Inferior parietal cortex (tissue), 1 donor: ENCODE data around the gene SPECC1.
"Not testable (repeated sequence)": the region's sequence is repeated elsewhere in the genome, so short reads cannot be mapped to it uniquely, and the experiment has no call there.

ENCODE experiments used
- DNase-seq: peaks from one replicate; pipeline ENCODE4 v3.0.0-alpha.2; 2016; ENCODE audit errors: extremely low spot score

Gene SPECC1

DNA sequence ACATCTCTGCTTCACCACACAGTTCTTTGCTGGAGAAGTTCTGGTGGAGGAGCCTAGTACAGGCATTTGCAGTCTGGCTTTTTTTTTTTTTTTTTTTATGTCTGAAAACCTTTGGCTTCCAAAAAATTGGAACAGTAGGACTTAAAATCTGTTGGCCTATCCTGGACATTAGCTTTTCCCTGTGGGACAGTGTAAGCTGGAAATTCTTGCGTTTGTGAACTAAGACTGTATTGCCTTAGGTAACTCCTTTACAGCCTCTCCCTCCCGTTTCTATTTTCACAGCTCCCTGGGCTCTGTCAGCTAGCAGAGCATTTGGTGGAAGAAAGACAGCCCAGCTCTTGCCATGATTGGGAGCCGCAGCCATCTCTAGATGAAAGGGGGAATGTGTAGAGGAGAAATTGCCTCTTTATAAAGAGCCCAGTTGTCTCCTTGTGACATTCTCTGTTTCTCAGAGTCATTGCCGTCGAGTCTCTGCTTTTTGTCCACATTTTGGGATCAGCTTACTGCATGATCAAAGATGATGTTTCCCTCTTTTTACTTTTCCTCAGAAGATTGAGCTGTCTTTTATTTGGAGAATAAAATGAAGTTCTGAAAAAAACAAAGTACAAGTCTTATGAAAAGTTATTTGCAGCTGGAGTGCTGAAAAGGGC, 227.5 kb downstream of the SPECC1 start:
- no peak for DNase-seq

DNA sequence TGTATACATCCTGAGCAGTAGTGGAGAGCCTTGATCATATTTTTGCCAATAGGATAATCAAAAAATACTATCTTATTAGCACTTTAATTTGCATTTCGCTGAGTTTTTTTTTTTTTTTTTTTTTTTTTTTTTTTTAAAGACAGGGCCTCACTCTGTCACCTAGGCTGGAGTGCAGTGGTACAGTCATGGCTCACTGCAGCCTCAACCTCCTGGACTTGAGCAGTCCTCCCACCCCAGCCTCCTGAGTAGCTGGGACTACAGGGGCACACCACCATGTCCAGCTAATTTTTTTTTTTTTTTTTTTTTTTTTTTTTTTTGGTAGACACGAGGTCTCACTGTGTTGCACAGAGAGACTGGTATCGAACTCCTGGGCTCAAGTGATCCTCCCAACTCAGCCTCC, 230.6 kb downstream of the SPECC1 start:
- DNase-seq: not testable (repeated sequence)

DNA sequence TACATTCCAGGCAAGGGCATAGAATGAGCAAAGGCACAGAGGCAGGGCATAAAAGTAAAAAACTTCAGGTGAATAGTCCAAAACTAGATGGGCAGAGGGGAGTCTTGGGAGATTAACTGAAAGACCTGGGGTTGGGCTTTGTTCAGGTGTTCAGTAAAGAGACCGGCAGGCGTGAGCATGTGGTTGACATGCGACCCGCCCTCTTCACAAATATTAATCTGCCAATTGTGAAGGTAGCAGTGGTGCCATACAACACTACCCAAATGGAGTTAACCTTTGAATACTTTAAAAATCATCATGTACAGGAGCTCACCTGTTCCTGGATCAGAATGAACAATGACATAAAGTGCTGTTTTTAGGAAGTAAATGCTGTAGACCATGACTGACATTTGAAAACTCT, 232.7 kb downstream of the SPECC1 start:
- no peak for DNase-seq

DNA sequence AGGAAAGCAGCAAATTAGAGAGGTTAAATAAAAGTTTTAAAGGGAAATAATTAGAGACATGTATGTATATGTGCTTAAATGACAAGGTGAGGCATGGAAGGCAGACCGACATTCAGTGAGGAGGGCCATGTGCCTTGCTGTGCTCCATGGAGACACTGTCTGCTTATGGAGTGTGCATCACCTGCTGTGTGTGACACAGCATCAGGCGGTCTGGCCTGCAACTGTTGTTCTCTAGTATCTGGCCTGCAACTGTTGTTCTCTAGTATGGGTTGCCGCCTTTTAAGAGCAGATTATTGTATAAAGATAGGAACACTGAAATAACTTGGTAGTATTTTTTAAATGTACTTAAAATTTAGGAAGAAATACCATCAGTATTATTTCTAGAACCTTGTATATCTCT, 233.1 kb downstream of the SPECC1 start:
- no peak for DNase-seq

DNA sequence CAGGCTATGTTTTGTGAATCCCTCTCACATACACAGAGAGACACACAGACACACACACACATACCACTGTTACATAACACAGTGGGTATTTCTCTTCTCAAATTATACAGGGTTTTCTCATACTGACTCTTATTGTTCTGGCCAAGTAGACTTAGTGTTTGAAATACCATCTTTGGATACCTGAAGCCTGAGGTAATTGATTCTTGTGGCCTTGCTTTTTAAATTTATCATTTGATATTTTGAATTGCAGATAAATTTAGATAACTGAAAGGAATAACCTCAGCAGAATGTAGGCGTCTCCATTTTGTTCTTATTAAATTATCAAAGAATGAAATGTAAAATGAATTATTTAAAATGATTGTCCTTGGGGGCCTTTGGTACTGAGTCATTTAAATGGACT, 234.4 kb downstream of the SPECC1 start:
- no peak for DNase-seq

DNA sequence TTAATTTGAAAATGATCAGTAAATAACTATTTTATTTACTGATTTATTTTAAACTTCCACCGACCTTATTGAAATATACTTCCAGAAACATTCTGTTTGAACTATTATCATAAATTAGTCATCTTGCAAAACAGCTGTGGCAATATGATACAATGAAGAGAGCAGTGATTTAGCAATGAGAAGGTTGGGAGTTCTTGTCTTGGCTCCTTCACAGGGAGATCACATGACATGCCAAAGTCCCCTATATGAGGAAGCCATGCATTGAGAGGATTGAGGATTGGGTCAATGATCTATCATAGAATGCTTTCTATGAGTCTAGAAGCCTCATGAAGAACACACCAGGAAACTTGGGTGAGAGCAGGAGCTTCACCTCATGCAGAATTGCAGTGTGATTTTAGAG, 235.5 kb downstream of the SPECC1 start:
- no peak for DNase-seq

DNA sequence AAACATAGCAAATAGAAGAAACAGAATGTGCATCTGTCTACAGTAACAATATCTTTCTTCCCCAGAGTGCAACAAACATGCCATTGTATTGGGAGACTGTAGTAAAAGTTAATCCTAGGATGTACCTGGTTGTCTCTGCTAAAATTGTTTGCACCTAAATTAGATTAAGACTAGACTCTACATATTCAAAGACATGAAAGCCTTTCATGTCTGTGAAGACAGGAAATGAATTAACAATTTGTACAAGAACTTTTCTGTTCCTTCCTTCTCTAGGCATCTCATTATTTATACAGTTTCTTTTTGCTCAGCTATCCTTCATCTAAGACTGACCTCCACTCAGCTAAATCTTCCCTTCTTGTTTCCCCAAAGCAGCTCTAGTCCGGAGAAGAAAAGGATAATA, 237.5 kb downstream of the SPECC1 start:
- no peak for DNase-seq

DNA sequence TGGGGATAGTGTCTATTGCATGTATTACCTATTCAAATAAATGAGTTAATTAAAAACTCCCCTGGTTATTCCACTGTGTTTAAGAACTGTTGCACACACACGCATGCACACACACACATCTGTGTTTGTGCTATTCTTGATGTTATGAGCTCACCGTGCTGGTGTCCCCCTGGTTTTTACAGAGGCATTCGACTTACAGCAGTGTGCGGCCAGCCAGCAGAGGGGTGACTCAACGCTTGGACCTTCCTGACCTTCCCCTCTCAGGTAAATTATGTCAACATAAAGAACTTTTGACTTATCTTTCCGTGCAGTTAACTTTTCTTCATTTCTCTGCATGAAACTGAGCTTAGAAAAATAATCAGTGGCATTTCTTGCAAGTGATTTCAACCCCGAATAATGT, 244.2 kb downstream of the SPECC1 start:
- no peak for DNase-seq

DNA sequence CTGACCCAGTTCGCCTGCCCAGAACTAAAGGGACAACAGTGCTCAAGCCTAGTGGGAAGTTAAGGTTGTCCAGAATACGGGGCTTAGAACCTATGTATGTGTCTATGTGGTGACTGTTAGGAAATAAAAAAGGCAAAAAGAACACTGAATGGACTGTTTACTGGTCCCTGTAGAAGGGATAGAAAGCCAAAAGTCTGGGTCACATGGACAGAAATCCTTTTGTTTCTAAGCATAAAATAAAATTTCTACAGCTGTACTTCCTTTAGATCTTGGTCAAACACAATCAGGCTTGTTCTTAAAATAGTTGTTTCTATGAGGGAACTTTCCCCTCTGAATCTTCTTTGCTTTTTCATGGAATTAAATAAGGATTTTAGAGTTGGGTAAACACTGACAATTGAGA, 245.4 kb downstream of the SPECC1 start:
- no peak for DNase-seq

DNA sequence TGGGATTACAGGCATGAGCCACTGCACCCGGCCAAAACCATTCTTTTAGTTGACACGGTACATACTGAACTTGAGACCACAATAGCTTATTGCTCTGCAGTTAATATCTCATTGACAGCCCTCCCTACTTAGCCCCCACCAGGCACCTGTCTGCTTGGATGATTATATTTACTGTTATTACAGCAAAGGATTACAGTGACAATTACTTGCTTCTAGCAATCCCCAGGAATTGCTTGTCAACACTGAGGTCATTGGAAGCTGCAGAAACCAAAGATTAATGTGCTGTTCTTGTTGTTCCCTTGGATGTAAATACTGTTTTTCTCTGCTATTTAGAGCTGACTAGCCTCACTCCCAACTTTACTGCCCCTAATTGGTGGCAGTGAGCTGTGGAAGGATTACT, 247.0 kb downstream of the SPECC1 start:
- DNase-seq: no peak

DNA sequence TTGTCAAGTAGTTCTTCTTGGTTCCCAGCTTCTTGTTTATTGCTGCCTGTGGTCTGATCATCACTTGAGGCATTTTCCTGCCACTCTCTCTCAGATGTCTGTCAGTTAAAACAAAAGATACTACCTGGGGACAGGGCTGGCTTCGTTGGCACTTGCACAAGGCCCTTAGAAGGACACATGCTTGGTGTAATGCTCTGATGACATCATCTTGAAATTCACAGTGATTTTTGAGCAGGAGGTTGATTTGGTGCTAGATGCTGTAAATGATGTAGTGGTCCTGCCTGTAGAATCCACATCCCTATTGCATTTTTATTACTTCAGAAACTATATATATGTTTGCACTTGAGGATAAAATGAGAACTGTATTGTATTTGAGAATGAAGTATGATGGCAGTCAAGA, 247.8 kb downstream of the SPECC1 start:
- no peak for DNase-seq

DNA sequence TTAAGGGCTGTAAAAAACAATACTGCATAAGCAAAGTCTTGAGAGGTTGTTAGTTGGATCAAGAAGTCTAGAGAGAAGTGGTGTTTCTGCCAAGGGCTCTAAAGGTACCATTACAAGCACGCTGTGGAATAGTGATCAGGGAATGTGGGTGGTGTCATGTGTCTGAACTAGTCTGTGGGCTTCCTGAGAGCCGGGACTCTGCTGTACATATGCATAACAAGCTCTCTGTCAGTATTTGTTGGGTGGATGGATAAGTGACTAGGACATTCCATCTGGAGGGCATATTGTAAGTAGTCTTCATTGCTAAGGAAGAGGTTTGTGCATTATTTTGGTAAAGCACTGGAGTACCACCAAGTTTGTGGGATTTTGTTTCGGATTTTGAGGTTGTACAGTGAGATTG, 248.6 kb downstream of the SPECC1 start:
- no peak for DNase-seq

DNA sequence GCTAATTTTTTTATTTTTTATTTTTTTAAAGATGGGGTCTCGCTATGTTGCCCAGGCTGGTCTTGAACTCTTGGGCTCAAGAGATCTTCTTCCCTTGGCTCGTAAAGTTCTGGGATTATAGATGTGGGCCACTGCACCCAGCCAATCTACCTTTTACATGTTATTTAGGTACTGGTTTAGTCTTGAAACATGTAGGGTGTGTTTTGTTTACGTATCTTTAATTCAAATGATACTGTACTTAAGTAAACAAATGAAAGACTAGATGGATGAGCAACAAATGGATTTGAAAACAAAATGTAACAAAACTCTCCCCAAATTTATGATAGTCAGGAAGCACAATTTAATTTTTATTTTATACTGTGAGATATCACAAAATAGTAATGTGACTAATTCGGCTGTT, 250.5 kb downstream of the SPECC1 start:
- DNase-seq: no peak

DNA sequence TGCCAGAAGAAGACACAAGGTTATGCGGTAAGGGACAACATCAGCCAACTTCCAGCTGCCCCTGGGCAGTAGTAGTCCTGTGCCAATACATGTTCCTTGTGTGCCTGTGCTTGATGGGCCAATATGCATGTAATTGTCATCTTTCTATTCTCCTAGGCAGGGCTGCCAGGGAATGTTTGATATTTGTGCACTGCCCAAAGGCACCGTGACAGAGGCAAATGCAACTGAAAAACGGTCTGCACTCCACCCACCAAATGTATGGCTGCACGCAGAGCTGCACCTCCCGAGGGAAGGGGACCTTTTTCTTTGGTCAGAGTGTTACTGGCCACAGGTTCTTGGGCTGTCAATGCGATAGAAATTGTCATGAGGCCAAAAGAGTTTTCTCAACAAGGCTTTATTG, 251.1 kb downstream of the SPECC1 start:
- no peak for DNase-seq

DNA sequence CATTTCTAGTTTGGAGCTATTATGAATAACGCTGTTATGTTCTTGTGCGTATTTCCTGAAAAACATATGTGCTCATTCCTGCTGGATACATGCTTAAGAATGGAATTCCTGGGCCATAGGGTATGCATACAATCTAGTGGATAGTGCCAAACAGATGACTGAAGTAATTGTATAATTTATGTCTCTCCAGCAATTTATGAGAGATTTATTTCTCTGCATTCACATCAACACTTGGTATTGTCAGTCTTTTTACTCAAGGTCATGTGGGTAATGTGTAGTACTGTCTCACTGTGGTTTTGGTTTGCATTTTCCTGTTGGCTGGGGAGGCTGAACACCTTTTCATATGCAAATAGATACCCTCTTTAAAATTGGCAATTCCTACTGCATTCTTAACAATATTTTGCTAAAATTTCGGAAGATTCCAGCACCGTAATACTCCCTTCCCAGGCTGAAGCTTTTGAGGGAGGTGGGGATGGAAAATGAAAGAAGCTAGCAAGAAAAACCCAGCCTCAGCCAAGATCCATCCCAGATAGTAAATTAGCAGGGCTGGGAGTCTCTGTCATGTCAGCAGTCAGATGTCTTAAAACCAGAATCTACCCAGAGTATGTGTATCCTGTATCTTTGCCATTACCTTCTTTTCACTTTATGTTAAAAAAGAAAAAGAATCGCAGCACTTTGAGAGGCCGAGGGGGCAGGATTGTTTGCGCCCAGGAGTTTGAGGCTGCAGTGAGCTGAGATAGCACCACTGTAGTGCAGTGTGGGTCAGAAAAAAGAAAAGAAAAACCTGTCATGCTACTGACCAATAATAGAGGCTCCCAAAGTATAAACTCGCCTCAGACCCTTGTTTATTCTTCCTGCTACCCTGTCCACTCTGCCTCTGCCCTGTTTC, 253.3 kb downstream of the SPECC1 start:
- DNase-seq: no peak

DNA sequence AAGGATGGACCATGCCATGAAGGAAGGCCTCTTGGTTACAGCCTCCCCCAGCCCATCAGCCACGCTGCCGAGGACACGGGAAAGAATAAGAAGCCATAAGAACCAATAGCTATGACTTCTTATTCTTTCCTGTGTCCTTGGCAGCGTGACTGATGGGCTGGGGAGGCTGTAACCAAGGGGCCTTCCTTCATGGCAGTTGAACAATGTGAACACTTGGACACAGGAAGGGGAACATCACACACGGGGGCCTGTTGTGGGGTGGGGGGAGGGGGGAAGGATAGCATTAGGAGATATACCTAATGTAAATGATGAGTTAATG, 253.9 kb downstream of the SPECC1 start:
- not testable (repeated sequence) for DNase-seq

DNA sequence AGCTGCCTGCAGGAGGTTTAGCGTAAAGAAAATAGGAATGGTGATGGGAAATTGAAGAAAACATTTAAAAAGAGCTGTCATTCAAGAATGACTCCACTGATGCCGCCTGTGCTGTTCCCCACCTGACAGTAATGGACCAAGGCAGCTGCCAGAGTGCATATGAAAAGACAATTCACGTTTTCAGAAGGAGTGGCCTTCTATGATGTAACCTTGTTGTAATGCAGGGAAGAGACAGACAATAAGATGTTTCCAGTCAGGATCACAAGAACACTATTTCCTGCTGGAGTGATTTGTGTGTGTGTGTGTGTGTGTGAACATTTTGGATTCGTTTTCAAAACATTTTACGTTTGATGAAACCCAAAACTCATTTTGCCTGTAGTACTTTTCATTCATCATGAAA, 254.4 kb downstream of the SPECC1 start:
- DNase-seq: no peak

DNA sequence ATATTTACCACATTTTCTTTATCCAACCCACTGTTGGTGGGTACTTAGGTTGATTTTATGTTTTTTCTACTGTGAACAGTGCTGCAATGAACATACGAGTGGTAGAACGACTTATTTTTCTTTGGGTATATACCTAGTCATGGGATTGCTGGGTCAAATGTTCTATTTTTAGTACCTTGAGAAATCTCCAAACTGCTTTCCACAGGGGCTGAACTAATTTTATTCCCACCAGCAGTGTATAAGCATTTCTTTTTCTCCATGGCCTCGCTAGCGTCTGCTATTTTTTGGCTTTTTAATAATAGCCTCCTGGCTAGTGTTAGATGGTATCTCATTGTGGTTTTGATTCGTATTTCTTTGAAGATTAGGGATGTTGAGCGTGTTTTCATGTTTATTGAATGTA, 255.8 kb downstream of the SPECC1 start:
- DNase-seq: no peak

DNA sequence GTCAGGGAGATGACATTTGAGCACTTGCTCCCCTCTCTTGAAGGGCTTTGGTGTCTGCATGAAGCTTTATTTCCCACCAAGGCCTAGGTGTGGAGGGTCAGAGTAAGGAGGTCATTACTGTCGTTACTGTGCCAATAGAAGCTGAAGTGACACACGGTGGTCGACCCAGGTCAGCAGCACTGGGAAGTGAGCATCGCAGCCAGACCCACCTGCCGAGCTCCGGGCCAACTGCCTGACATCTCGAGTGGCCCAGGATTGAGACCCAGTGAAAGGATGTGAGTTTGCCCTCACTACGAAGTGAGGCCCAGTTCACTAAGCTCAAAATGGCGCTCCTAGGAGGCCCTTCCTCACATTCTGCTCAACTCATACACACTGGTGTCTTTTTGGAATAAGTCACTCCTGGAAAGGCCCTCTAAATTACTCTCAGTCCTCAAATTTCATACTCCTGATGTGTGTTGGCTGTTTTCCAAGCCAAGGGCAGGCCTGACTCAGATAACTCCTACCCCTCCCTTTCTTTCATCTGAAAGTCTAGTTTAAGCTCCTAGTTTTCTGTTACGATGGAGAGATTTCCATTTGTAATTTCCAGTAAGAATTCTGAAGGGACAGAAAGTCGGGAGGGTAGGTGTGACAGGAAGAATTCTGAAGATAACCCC, 257.8 kb downstream of the SPECC1 start:
- no peak for DNase-seq

DNA sequence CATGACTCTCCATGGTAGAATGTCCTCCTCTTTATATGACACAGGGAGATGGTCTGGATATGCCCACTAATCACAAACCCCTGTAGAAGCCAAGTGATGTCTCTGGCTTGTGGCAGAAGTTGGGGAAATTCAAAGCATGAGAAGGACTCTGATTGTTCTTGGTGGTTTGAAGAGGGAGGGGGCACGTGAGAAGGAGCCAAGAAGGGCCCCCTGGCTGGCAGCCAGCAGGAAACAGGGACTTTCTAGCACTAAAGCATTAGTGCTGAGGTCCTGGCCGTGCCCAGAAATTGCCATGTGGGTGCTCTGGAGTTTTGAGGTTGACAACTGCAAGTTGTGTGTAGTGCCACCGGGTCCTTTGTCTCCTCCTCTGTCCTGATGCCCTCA, 258.3 kb downstream of the SPECC1 start:
- DNase-seq: no peak

DNA sequence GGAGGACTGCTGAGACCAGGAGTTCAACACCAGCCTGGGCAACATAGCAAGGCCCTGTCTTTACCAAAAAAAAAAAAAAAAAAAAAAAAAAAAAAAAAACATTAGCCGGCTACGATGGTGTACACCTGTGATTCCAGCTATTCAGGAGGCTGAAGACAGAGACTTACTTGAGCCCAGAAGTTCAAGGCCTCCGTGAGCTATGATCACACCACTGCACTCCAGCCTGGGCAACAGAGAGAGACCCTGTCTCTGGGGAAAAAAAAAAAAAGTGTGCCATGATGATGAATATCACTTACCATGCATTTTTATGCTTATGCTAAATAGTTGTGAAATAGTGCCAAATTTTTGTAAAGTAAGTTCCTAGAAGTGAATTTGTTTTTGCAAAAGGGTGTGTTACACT, 261.2 kb downstream of the SPECC1 start:
- no peak for DNase-seq

DNA sequence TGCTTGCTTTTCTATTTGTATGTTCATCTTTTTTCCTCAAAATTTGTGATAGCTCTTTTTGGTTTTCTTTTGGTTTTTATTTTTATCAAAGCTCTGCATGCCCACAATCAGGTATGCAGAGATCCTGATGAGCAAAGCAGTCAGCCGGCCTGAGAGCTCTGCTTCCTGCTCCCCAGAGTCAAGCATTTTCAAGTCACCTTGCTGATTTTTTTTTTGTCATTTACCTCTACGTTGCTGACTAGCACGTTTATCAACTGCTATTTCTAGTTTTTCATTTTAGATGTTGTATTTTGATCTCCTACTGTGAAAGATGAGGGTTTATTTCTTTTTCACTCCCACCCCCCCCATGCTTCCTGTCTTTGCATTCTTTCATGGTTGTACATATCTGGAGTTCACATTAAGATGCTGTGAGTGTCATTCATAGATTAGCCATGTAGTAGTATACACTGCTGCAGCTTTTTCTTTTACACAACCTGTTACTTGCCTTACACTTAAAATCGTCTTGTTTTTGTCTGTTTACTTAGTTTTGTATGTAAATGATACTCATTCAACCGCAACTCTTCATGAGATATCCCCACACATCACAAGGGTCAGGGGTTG, 262.0 kb downstream of the SPECC1 start:
- no peak for DNase-seq
